Adrenal gland (tissue), 12 donors: ENCODE measurements around the gene NLRC5. TPM values are rescaled to one million over a fixed set of nuclear protein-coding genes. Genes with fewer than 3 reads are reported as not detected.
A peak's percentile ranks its signal among the peaks of the same experiment; 100 is the strongest.

Source experiments
- DNase-seq, 7 donors: peaks; one replicate each; pipeline ENCODE4 v3.0.0-alpha.2; 2019 to 2020
- H3K27ac ChIP-seq, 5 donors: fragments of 200-600 bp; sonication (generic) in 4 of 5; 1 replicate in 3 of 5; 2 replicates in 2 of 5; pipeline versions ENCODE4 v1.5.1 to v1.8.0; 2016 to 2020; ENCODE audit warnings: mild to moderate bottlenecking in 1 of 5
- H3K27me3 ChIP-seq: fragments of 200-600 bp; 2 replicates; pipeline ENCODE4 v1.8.0; 2021
- H3K36me3 ChIP-seq, 2 donors: fragments of 200-600 bp; replicated peaks in 1 of 2; 1 replicate in 1 of 2; 2 replicates in 1 of 2; pipeline versions ENCODE4 v1.5.1 to v1.8.0; 2018 to 2022
- H3K4me1 ChIP-seq, 2 donors: fragments of 200-600 bp; replicated peaks in 1 of 2; 1 replicate in 1 of 2; 2 replicates in 1 of 2; pipeline versions ENCODE4 v1.5.1 to v1.8.0; 2018 to 2021
- H3K4me3 ChIP-seq, 4 donors: fragments of 200-600 bp; sonication (generic) in 3 of 4; one replicate each; pipeline ENCODE4 v1.5.1; 2016 to 2018
- H3K9me3 ChIP-seq, 3 donors: fragments of 200-600 bp; sonication (generic) in 1 of 3; replicated peaks in 1 of 3; 1 replicate in 2 of 3; 2 replicates in 1 of 3; pipeline versions ENCODE4 v1.5.1 to v1.8.0; 2016 to 2021
- CTCF ChIP-seq, 6 experiments: fragments of 450-650 bp in 4 of 6; fragments of 200-600 bp in 2 of 6; sonication (generic) in 1 of 6; IDR thresholded peaks; 1 replicate in 5 of 6; 2 replicates in 1 of 6; pipeline versions ENCODE4 v1.5.1 to v1.8.0; 2016 to 2021; ENCODE audit warnings: antibody characterized with exemption in 6 of 6, mild to moderate bottlenecking in 2 of 6, moderate library complexity in 1 of 6
- POLR2A ChIP-seq, 2 donors: fragments of 450-650 bp; IDR thresholded peaks; one replicate each; pipeline ENCODE4 v1.6.1; 2017; ENCODE audit warnings: antibody characterized with exemption in 2 of 2, mild to moderate bottlenecking in 2 of 2, moderate library complexity in 1 of 2
- WGBS, 4 donors: extraction: QIAGEN DNeasy Blood & Tissue Kit in 2 of 4; methylation state at CpG; one replicate each; pipeline versions ENCODE4 v1.1.5 to v1.1.7; 2013 to 2017; 5-methylcytosine and 5-hydroxymethylcytosine counted together
- intact Hi-C, 2 donors: fragments of 100-400 bp; cut with DNase I; formaldehyde crosslinking; loops; one replicate each; pipeline versions ENCODE4 v1.14.1 to v1.15.0; 2022 to 2023
- polyA plus RNA-seq, 3 donors: library from polyadenylated mRNA; stranded (reverse); fragments of 200-250 nt in 2 of 3; fragments of 350-450 nt in 1 of 3; fragmentation: Illumina TruSeq in 1 of 3; extraction: RNeasy Lipid Tissue Mini Kit (QIAGEN cat#74804) in 1 of 3; gene quantifications; one replicate each; pipeline ENCODE4 v1.2.3, GENCODE V29; 2013 to 2014
- total RNA-seq, 9 donors: library from RNA; depleted of rRNA in 4 of 9; stranded (reverse); fragments of >200 nt in 4 of 9; fragments of 120-200 nt in 1 of 9; fragmentation: NEBNext Ultra II Directional in 1 of 9; extraction: Animal tissue kit (Norgen Biotek cat#: 25700) in 1 of 9; gene quantifications; one replicate each; pipeline versions ENCODE4 v1.1.0 to v1.2.4, GENCODE V29; 2013 to 2023
- donor health status: healthy with polysubstance abuse.
- donor health status: Bipolar disorder and iron deficiency.
- donor health status: DM: yes; HTN: yes; CAD: no.
- donor health status: DM: no; HTN: no; CAD: no.
- donor health status: DM: no; HTN: no; CAD: no.
- donor health status: DM: yes; HTN: yes; CAD: no.

NLRC5 gene
- total and polyA plus RNA-seq, 12 donors: 6.0 to 89.0 (median 26.6) TPM

DNA sequence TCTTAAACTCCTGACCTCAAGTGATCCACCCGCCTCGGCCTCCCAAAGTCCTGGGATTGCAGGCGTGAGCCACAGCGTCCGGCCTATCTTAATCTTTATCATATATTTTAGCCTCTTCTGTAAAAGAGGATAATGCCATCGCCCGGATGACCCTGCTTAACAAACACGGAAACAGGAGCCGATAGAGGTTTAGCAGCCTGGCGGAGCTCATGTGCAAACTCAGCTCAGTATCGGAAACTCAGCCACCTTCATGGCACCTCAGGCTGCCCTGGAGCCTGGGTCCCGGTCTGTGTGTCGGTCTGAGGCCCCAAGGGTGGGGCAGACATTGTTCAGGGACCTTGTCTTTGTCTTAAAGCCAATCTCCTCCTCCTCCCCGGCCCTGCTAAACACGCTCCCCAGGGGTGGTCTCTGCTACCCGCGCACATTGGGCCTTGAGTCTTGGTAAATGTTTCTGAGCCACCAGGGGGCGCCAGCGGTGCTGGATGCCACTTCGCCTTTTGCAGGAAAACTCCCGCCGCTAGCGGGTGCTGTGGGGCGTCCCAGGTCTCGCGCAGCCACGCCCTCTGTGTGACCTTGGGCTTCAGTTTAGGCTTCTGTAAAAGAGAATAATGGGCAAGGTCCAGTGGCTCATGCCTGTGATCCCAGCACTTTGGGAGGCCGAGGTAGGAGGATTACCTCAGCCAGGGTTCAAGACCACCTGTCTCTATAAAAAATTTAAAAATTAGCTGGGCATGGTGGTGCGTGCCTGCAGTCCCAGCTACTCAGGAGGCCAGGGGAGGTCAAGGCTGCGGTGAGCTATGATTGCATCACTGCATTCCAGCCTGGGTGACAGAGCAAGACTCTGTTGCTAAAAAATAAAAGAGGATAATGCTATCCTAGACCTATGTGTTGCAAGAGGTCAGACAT, 24.9 kb upstream of the NLRC5 start:
- no peaks in the 10 kb centered on the region for H3K36me3 ChIP-seq
- WGBS, 4 donors: 38 to 48% (median 47%) methylated on average over 27 to 30 of the region's 30 CpGs
- intact Hi-C loops: no loop called here
- TF ChIP-seq POLR2A (IDR thresholded peaks at IDR 0.05) (no peak), CTCF (IDR thresholded peaks at IDR 0.05) (peak; percentile 49 to 89 (median 71))
- H3K27me3 ChIP-seq: no peaks in the 10 kb centered on the region
- peaks cover 25 to 37% of the 10 kb centered on the region in 2 donors for H3K4me1 ChIP-seq
- no peaks in the 10 kb centered on the region for H3K9me3 ChIP-seq
- H3K27ac ChIP-seq: peak overlapping the region in 2 of 5 donors; percentile 22 to 40
- no peak overlapping the region for H3K4me3 ChIP-seq
- DNase-seq: peak; percentile 76 to 94 (median 81)

- peak overlapping the region in 2 of 5 donors; percentile 58 to 60 for H3K27ac ChIP-seq
- no peaks in the 10 kb centered on the region for H3K36me3 ChIP-seq
- H3K27me3 ChIP-seq: no peaks in the 10 kb centered on the region
- H3K4me3 ChIP-seq: no peak overlapping the region
- no peaks in the 10 kb centered on the region for H3K9me3 ChIP-seq
- no peak for DNase-seq
- TF ChIP-seq CTCF (IDR thresholded peaks at IDR 0.05): no peak
- no peak for TF ChIP-seq POLR2A (IDR thresholded peaks at IDR 0.05)
- peaks cover 23 to 34% of the 10 kb centered on the region in 2 donors for H3K4me1 ChIP-seq
- WGBS, 4 donors: 68 to 81% (median 74%) methylated on average over 11 to 12 of the region's 12 CpGs
- intact Hi-C loops: no loop called here
Observed at GRCh38 chr16:56965149-56966092, 23.9 kb upstream of the NLRC5 start.

DNA sequence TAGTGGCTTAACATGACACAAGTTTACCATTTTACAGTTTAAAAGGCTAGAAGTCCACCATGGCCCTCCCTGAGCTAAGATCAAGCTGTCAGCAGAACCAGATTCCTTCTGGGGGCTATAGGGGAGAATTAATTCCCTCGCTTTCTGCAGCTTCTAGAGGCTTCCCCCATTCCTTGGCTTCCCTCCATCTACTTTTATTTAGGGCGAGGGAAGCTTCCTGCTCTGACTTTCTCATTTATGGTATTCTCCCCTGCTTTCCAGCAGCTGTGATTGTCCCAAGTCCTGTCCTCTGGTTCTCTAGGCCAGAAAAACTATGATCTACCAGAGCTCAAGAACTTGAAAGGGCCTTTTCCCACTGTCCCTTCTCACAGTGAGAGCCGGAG, 23.3 kb upstream of the NLRC5 start:
- WGBS, 4 donors: 57 to 69% (median 67%) methylated on average over 3 of the region's 3 CpGs
- TF ChIP-seq POLR2A (IDR thresholded peaks at IDR 0.05): no peak
- no peak for TF ChIP-seq CTCF (IDR thresholded peaks at IDR 0.05)
- no peak for DNase-seq
- no peaks in the 10 kb centered on the region for H3K36me3 ChIP-seq
- intact Hi-C loops: no loop called here
- H3K4me3 ChIP-seq: no peak overlapping the region
- H3K27me3 ChIP-seq: no peaks in the 10 kb centered on the region
- peak overlapping the region in 2 of 5 donors; percentile 58 to 60 for H3K27ac ChIP-seq
- peaks cover 16 to 27% of the 10 kb centered on the region in 2 donors for H3K4me1 ChIP-seq
- no peaks in the 10 kb centered on the region for H3K9me3 ChIP-seq

GRCh38 chr16:56967733-56968132, 21.6 kb upstream of the NLRC5 start:
- peaks cover 4 to 16% of the 10 kb centered on the region in 2 donors for H3K4me1 ChIP-seq
- H3K36me3 ChIP-seq: no peaks in the 10 kb centered on the region
- 24 to 39% (median 27%) methylated on average over 2 of the region's 2 CpGs for WGBS, 4 donors
- no peaks in the 10 kb centered on the region for H3K27me3 ChIP-seq
- peak in 1 of 7 donors; percentile 33 for DNase-seq
- no peak overlapping the region for H3K27ac ChIP-seq
- intact Hi-C loops: no loop called here
- no peak overlapping the region for H3K4me3 ChIP-seq
- TF ChIP-seq CTCF (IDR thresholded peaks at IDR 0.05) (no peak), POLR2A (IDR thresholded peaks at IDR 0.05) (no peak)
- H3K9me3 ChIP-seq: no peaks in the 10 kb centered on the region
